Effector memory CD4-positive, alpha-beta T cell (primary cell): ENCODE data around the gene SCO2.

Experiments used
- DNase-seq, 3 donors: peaks; one replicate each; pipeline ENCODE4 v3.0.0-alpha.2; 2020
- H3K27ac ChIP-seq: 2 replicates; pipeline ENCODE4 v1.7.0; 2013; ENCODE audit warnings: mild to moderate bottlenecking, low read length, moderate library complexity; ENCODE audit not compliant: insufficient read depth, poor library complexity, severe bottlenecking
- H3K27me3 ChIP-seq: replicated peaks from 2 replicates; pipeline ENCODE4 v1.7.0; 2013; ENCODE audit warnings: mild to moderate bottlenecking, low read length; ENCODE audit not compliant: insufficient read depth, control insufficient read depth, poor library complexity, severe bottlenecking
- H3K36me3 ChIP-seq: 2 replicates; pipeline ENCODE4 v1.7.0; 2013; ENCODE audit warnings: mild to moderate bottlenecking, low read length, moderate library complexity; ENCODE audit not compliant: control insufficient read depth, insufficient read depth
- H3K4me1 ChIP-seq: 2 replicates; pipeline ENCODE4 v1.7.0; 2013; ENCODE audit warnings: low read length, mild to moderate bottlenecking; ENCODE audit not compliant: control insufficient read depth, insufficient read depth, poor library complexity, severe bottlenecking
- H3K4me3 ChIP-seq: 2 replicates; pipeline ENCODE4 v1.7.0; 2013; ENCODE audit warnings: low read length, low read depth, mild to moderate bottlenecking; ENCODE audit not compliant: insufficient read depth, poor library complexity, severe bottlenecking
- H3K9me3 ChIP-seq: 2 replicates; pipeline ENCODE4 v1.7.0; 2013; ENCODE audit warnings: mild to moderate bottlenecking, low read length, moderate library complexity; ENCODE audit not compliant: control insufficient read depth

The SCO2 gene

GRCh38 chr22:50526108-50526833, 873 bp upstream of the SCO2 start:
- Histone ChIP-seq H3K9me3 (no peaks in the 10 kb centered on the region), H3K36me3 (peaks cover 19% of the 10 kb centered on the region), H3K27ac (peak overlapping the region; percentile 94), H3K4me3 (peak overlapping the region; percentile 71), H3K4me1 (peaks cover 39% of the 10 kb centered on the region), H3K27me3 (no peaks in the 10 kb centered on the region)
- peak; percentile 73 to 82 (median 81) for DNase-seq

- Histone ChIP-seq H3K9me3 (no peaks in the 10 kb centered on the region), H3K36me3 (peaks cover 21% of the 10 kb centered on the region), H3K27ac (peak overlapping the region; percentile 94), H3K4me1 (peaks cover 38% of the 10 kb centered on the region), H3K27me3 (no peaks in the 10 kb centered on the region), H3K4me3 (peak overlapping the region; percentile 71)
- no peak for DNase-seq
Measured at GRCh38 chr22:50525858-50526107, 385 bp upstream of the SCO2 start.

- Histone ChIP-seq H3K4me3 (peak overlapping the region; percentile 71), H3K36me3 (peaks cover 25% of the 10 kb centered on the region), H3K27ac (peak overlapping the region; percentile 94), H3K4me1 (peaks cover 29% of the 10 kb centered on the region), H3K9me3 (no peaks in the 10 kb centered on the region), H3K27me3 (no peaks in the 10 kb centered on the region)
- DNase-seq = no peak
Measured at GRCh38 chr22:50524676-50525103, 708 bp downstream of the SCO2 start.

GRCh38 chr22:50523806-50524675, 1.4 kb downstream of the SCO2 start:
- H3K4me1 ChIP-seq = peaks cover 29% of the 10 kb centered on the region
- H3K27ac ChIP-seq = peak overlapping the region; percentile 94
- no peak for DNase-seq
- peak overlapping the region; percentile 71 for H3K4me3 ChIP-seq
- H3K36me3 ChIP-seq = peaks cover 31% of the 10 kb centered on the region
- no peaks in the 10 kb centered on the region for H3K27me3 ChIP-seq
- no peaks in the 10 kb centered on the region for H3K9me3 ChIP-seq

- no peak for DNase-seq
- Histone ChIP-seq H3K27ac (no peak overlapping the region), H3K4me1 (peaks cover 29% of the 10 kb centered on the region), H3K27me3 (no peaks in the 10 kb centered on the region), H3K9me3 (no peaks in the 10 kb centered on the region), H3K4me3 (no peak overlapping the region), H3K36me3 (peaks cover 37% of the 10 kb centered on the region)
Measured at GRCh38 chr22:50523458-50523805, 2.0 kb downstream of the SCO2 start.

- Histone ChIP-seq H3K9me3 (no peaks in the 10 kb centered on the region), H3K4me3 (no peak overlapping the region), H3K36me3 (peaks cover 42% of the 10 kb centered on the region), H3K27ac (no peak overlapping the region), H3K27me3 (no peaks in the 10 kb centered on the region), H3K4me1 (peaks cover 29% of the 10 kb centered on the region)
- DNase-seq = no peak
Measured at GRCh38 chr22:50522806-50523438, 2.5 kb downstream of the SCO2 start.

- Histone ChIP-seq H3K4me1 (peaks cover 27% of the 10 kb centered on the region), H3K4me3 (no peak overlapping the region), H3K9me3 (no peaks in the 10 kb centered on the region), H3K27ac (no peak overlapping the region), H3K36me3 (peaks cover 48% of the 10 kb centered on the region), H3K27me3 (no peaks in the 10 kb centered on the region)
- no peak for DNase-seq
Measured at GRCh38 chr22:50522208-50522805, 3.1 kb downstream of the SCO2 start.

GRCh38 chr22:50521710-50522109, 3.7 kb downstream of the SCO2 start:
- H3K36me3 ChIP-seq = peaks cover 54% of the 10 kb centered on the region
- no peaks in the 10 kb centered on the region for H3K27me3 ChIP-seq
- H3K4me1 ChIP-seq = peaks cover 21% of the 10 kb centered on the region
- no peak for DNase-seq
- H3K4me3 ChIP-seq = no peak overlapping the region
- H3K9me3 ChIP-seq = no peaks in the 10 kb centered on the region
- no peak overlapping the region for H3K27ac ChIP-seq

GRCh38 chr22:50520826-50521453, 4.5 kb downstream of the SCO2 start:
- no peaks in the 10 kb centered on the region for H3K27me3 ChIP-seq
- no peak for DNase-seq
- peaks cover 57% of the 10 kb centered on the region for H3K36me3 ChIP-seq
- no peak overlapping the region for H3K4me3 ChIP-seq
- no peak overlapping the region for H3K27ac ChIP-seq
- H3K4me1 ChIP-seq = peaks cover 15% of the 10 kb centered on the region
- no peaks in the 10 kb centered on the region for H3K9me3 ChIP-seq
